GM19455 (cell line): ENCODE data around the gene RUNX3.
"Not testable (repeated sequence)": the region's sequence is repeated elsewhere in the genome, so short reads cannot be mapped to it uniquely, and the experiment has no call there.

Source experiments
- ATAC-seq: cut with Tn5 transposase; IDR thresholded peaks from one replicate; pipeline ENCODE4 v1.9.1; 2021; ENCODE audit not compliant: unreplicated experiment

Gene RUNX3

GRCh38 chr1:24914226-24915069, 15.6 kb downstream of the RUNX3 start:
- ATAC-seq = no peak

- no peak for ATAC-seq
Measured at GRCh38 chr1:24913616-24914225, 16.4 kb downstream of the RUNX3 start.

- ATAC-seq = no peak
Measured at GRCh38 chr1:24913274-24913604, 16.8 kb downstream of the RUNX3 start.

- no peak for ATAC-seq
Measured at GRCh38 chr1:24912376-24913273, 17.5 kb downstream of the RUNX3 start.

GRCh38 chr1:24911651-24912155, 18.4 kb downstream of the RUNX3 start:
- no peak for ATAC-seq

GRCh38 chr1:24910751-24911650, 19.1 kb downstream of the RUNX3 start:
- ATAC-seq = no peak

- no peak for ATAC-seq
Measured at GRCh38 chr1:24910210-24910609, 19.9 kb downstream of the RUNX3 start.

GRCh38 chr1:24909388-24909898, 20.6 kb downstream of the RUNX3 start:
- ATAC-seq = no peak

- ATAC-seq = no peak
Measured at GRCh38 chr1:24908591-24909259, 21.4 kb downstream of the RUNX3 start.

GRCh38 chr1:24907587-24908294, 22.3 kb downstream of the RUNX3 start:
- not testable (repeated sequence) for ATAC-seq

- no peak for ATAC-seq
Measured at GRCh38 chr1:24906760-24907490, 23.2 kb downstream of the RUNX3 start.

GRCh38 chr1:24905979-24906720, 23.9 kb downstream of the RUNX3 start:
- no peak for ATAC-seq

GRCh38 chr1:24905355-24905978, 24.6 kb downstream of the RUNX3 start:
- no peak for ATAC-seq

- no peak for ATAC-seq
Measured at GRCh38 chr1:24904731-24905354, 25.2 kb downstream of the RUNX3 start.

- no peak for ATAC-seq
Measured at GRCh38 chr1:24903955-24904730, 25.9 kb downstream of the RUNX3 start.

- no peak for ATAC-seq
Measured at GRCh38 chr1:24903560-24903954, 26.5 kb downstream of the RUNX3 start.
